ENCODE results near the gene KRT13.

DNA sequence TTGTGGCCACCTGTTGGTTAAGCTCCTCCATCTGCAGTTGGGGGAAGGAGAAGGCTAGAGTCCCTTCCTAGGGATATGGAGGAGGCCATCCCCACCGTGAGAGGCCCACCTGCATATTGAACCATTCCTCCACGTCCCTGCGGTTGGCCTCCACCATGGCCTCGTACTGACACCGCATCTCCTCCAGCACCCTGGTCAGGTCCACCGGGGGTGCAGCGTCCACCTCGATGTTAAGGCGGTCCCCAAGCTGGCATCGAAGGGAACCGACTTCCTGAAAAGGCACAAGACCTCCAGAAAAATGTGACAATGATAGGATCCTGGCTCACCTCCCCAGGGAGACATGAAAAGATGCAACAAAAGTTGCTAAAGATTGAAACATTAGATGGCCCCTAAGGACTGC lies 41.2 kb downstream of the KRT13 start:
- no peak for TF ChIP-seq CTCF (IDR thresholded peaks at IDR 0.05)
- no peak for TF ChIP-seq POLR2A (IDR thresholded peaks at IDR 0.05)

Measured in heart left ventricle (tissue), 13 donors.